Measurements from ENCODE around the gene GRAP.

Gene GRAP

DNA sequence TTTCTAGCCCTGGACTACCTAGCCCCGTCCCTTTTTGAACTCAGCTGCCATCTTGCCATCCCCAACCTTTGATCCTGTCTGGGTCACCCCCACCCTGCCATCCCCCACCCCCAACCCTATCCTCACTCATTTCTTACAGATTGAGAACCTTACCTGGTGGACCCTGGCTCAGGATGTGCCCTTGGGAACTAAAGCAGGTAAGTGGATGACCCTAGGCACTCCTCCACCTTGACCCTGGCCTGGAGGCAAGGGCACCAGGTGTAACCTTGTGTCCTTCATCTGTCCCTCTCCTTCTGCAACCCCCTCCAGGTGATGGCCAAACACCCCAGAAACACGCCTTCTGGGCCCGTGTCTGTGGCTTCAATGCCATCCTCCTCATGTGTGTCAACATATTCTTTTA, 26.7 kb downstream of the GRAP start:
- TF ChIP-seq MYC (IDR thresholded peaks at IDR 0.05; ENCODE audit: low read depth, low read length) (no peak), POLR2A (IDR thresholded peaks at IDR 0.05; ENCODE audit: extremely low read depth, insufficient read length) (no peak)
- TF ChIP-seq, protein P1, sequence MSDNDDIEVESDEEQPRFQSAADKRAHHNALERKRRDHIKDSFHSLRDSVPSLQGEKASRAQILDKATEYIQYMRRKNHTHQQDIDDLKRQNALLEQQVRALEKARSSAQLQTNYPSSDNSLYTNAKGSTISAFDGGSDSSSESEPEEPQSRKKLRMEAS (IDR thresholded peaks at IDR 0.05; ENCODE audit: low read depth, low read length): no peak
- TF ChIP-seq, protein P2, sequence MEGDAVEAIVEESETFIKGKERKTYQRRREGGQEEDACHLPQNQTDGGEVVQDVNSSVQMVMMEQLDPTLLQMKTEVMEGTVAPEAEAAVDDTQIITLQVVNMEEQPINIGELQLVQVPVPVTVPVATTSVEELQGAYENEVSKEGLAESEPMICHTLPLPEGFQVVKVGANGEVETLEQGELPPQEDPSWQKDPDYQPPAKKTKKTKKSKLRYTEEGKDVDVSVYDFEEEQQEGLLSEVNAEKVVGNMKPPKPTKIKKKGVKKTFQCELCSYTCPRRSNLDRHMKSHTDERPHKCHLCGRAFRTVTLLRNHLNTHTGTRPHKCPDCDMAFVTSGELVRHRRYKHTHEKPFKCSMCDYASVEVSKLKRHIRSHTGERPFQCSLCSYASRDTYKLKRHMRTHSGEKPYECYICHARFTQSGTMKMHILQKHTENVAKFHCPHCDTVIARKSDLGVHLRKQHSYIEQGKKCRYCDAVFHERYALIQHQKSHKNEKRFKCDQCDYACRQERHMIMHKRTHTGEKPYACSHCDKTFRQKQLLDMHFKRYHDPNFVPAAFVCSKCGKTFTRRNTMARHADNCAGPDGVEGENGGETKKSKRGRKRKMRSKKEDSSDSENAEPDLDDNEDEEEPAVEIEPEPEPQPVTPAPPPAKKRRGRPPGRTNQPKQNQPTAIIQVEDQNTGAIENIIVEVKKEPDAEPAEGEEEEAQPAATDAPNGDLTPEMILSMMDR (IDR thresholded peaks at IDR 0.05; ENCODE audit: low read depth, low read length): no peak
- no peak for DNase-seq (ENCODE audit: low read depth)

DNA sequence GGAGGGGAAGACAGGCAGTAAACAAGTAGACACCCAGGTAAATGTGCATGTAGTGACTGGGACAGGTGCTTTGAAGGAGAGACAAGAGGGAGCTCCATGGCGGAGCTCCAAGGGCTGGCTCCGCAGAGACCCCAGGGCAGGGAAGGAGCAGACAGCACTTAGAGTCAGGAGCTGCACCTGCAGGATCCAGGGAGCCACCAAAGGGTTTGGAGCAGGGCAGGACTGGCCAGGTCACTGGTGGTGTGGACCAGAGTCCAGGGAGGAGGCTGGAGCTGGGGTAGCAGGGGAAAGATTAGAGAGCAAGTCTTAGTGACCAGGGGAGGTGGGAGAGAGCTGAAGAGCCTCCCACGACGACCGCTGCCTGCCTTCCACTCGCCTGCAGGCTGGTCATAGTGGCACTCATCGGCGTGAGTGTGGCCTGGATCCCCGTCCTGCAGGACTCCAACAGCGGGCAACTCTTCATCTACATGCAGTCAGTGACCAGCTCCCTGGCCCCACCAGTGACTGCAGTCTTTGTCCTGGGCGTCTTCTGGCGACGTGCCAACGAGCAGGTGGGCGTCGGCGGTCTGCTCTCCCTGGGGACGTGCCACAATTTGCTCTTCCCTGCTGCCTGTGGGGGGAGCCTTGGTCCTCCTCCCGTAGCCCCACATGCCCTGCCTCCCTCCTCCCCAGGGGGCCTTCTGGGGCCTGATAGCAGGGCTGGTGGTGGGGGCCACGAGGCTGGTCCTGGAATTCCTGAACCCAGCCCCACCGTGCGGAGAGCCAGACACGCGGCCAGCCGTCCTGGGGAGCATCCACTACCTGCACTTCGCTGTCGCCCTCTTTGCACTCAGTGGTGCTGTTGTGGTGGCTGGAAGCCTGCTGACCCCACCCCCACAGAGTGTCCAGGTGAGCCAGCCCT, 27.5 kb downstream of the GRAP start:
- TF ChIP-seq POLR2A (IDR thresholded peaks at IDR 0.05; ENCODE audit: extremely low read depth, insufficient read length) (no peak), MYC (IDR thresholded peaks at IDR 0.05; ENCODE audit: low read depth, low read length) (no peak)
- TF ChIP-seq, protein P2 (IDR thresholded peaks at IDR 0.05; ENCODE audit: low read depth, low read length): no peak
- TF ChIP-seq, protein P1 (IDR thresholded peaks at IDR 0.05; ENCODE audit: low read depth, low read length): no peak
- DNase-seq (ENCODE audit: low read depth): no peak
- no peak overlapping the region for H3K4me3 ChIP-seq (ENCODE audit: low read depth, low read length)

More for the DNA sequence above, 26.7 kb downstream of the GRAP start:
- no peak overlapping the region for H3K4me3 ChIP-seq (ENCODE audit: low read depth, low read length)

DNA sequence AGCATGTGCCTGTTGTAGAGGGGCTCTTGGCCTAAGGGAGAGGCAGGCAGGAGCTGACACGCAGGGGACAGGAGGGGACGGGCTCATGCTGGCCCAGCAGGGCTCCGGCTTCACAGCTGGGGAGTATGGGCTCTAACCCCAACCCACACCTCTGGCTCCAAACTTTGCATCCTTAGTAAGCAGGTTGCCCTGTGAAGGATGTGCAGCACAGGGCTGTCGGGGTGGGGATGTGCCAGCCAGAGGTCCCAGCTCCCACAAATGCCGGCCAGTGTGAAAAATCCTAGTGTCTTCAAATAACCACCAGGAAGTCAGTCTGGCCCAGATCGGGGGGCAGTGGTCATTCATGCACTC, 28.2 kb downstream of the GRAP start:
- TF ChIP-seq POLR2A (IDR thresholded peaks at IDR 0.05; ENCODE audit: extremely low read depth, insufficient read length): no peak
- TF ChIP-seq, protein P2 (IDR thresholded peaks at IDR 0.05; ENCODE audit: low read depth, low read length): no peak
- TF ChIP-seq, protein P1 (IDR thresholded peaks at IDR 0.05; ENCODE audit: low read depth, low read length): no peak
- TF ChIP-seq MYC (IDR thresholded peaks at IDR 0.05; ENCODE audit: low read depth, low read length): no peak
- H3K4me3 ChIP-seq (ENCODE audit: low read depth, low read length): no peak overlapping the region
- no peak for DNase-seq (ENCODE audit: low read depth)

DNA sequence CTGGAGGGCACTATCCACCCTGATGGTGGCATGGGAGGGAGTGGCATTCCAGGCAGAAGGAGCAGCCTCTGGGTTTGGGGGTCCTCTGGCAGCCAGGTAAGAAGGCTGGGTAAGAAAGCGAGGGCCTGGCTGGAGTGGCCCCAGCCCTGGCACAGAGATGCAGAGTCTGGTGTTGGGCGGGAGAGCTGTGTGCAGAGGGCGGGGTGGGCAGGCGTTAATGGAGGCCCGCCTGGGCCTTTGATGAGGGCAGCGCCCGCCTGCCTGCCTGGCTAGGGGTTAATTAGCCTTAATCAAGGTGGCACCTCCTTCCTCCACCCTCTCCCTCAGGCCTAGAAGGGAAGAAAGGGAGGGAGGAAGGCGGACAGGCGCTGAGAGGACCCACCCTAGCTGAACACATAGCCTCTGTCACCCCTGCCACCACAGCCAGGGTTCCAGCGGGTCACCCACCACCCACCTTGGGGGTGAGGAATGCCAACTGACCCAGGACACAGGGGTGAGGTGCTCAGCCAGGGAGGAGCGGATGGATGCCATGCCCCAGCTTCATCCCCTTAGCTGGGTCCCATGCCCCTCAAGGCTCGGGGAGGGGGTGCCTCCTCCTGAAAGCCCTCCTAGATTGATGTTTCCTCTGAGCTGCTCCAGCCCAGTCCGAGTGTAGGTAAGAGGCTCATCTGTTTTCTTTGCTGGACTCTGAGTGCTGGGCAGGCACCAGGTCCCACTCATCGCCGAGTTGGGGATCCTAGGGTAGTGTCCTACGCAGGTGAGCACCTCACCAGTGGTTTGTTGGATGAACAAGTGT, 28.8 kb downstream of the GRAP start:
- no peak overlapping the region for H3K4me3 ChIP-seq (ENCODE audit: low read depth, low read length)
- TF ChIP-seq MYC (IDR thresholded peaks at IDR 0.05; ENCODE audit: low read depth, low read length): no peak
- TF ChIP-seq, protein P1 (IDR thresholded peaks at IDR 0.05; ENCODE audit: low read depth, low read length): no peak
- no peak for TF ChIP-seq POLR2A (IDR thresholded peaks at IDR 0.05; ENCODE audit: extremely low read depth, insufficient read length)
- TF ChIP-seq, protein P2 (IDR thresholded peaks at IDR 0.05; ENCODE audit: low read depth, low read length): no peak
- DNase-seq (ENCODE audit: low read depth): no peak

DNA sequence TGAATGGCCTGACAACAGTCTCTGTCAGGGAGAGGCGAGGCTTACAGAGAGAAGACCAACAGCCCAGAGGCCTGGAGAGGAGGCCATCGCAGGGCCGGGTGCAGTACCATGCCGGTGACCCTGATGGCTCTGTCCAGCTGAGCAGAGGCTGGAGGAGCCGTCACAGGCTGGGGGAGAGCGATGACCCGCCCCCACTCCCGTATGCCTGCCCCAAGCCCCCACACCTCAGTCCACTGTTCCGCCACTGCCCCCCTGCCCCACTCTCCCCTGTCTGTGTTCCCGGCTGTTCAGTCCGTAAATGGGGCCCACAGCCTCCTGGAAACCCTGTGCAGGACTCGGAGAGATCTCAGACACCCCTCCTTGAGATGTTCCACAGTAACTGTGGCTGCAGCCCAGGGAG, 29.4 kb downstream of the GRAP start:
- TF ChIP-seq POLR2A (IDR thresholded peaks at IDR 0.05; ENCODE audit: extremely low read depth, insufficient read length): no peak
- TF ChIP-seq MYC (IDR thresholded peaks at IDR 0.05; ENCODE audit: low read depth, low read length): no peak
- TF ChIP-seq, protein P2 (IDR thresholded peaks at IDR 0.05; ENCODE audit: low read depth, low read length): no peak
- TF ChIP-seq, protein P1 (IDR thresholded peaks at IDR 0.05; ENCODE audit: low read depth, low read length): no peak
- no peak overlapping the region for H3K4me3 ChIP-seq (ENCODE audit: low read depth, low read length)
- DNase-seq (ENCODE audit: low read depth): no peak
